ENCODE results near the gene LIME1. TPM values are rescaled to one million over a fixed set of nuclear protein-coding genes. Genes with fewer than 3 reads are reported as not detected.

The LIME1 gene
- total and polyA plus RNA-seq, 9 of the 15 experiments (the other 6 are each of a cell fraction or from before 2014, with no cell fraction given) = 0.11 to 17.1 (median 2.8) TPM; not detected in 2

- TF ChIP-seq SRSF9 (IDR thresholded peaks at IDR 0.05; ENCODE audit: borderline replicate concordance, low read depth, low read length) = no peak
- TF ChIP-seq ATF2 (CRISPR knock-in tag; IDR thresholded peaks at IDR 0.05) = no peak
- TF ChIP-seq ATF1 (CRISPR knock-in tag; IDR thresholded peaks at IDR 0.05) = no peak
- peak; percentile 68 for TF ChIP-seq ATF1 (tag; IDR thresholded peaks at IDR 0.05)
- no peak for TF ChIP-seq ZC3H11A (IDR thresholded peaks at IDR 0.05; ENCODE audit: low read depth, low read length)
- TF ChIP-seq FOXK2 (conservative IDR thresholded peaks at IDR 0.05 in 1 of 2, IDR thresholded peaks at IDR 0.05 in 1 of 2; ENCODE audit: low read depth in 2 of 2) = no peak
- TF ChIP-seq ZNF586 (CRISPR knock-in tag; conservative IDR thresholded peaks at IDR 0.05) = no peak
- no peak for TF ChIP-seq ZNF707 (CRISPR knock-in tag; conservative IDR thresholded peaks at IDR 0.05)
- no peak for TF ChIP-seq CBX5 (IDR thresholded peaks at IDR 0.05; ENCODE audit: borderline replicate concordance, low read depth)
- TF ChIP-seq, protein P1, sequence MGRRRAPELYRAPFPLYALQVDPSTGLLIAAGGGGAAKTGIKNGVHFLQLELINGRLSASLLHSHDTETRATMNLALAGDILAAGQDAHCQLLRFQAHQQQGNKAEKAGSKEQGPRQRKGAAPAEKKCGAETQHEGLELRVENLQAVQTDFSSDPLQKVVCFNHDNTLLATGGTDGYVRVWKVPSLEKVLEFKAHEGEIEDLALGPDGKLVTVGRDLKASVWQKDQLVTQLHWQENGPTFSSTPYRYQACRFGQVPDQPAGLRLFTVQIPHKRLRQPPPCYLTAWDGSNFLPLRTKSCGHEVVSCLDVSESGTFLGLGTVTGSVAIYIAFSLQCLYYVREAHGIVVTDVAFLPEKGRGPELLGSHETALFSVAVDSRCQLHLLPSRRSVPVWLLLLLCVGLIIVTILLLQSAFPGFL (CRISPR knock-in tag; IDR thresholded peaks at IDR 0.05) = no peak
- TF ChIP-seq ZNF717 (CRISPR knock-in tag; IDR thresholded peaks at IDR 0.05) = no peak
- TF ChIP-seq KHSRP (IDR thresholded peaks at IDR 0.05) = no peak
- TF ChIP-seq, protein P2, sequence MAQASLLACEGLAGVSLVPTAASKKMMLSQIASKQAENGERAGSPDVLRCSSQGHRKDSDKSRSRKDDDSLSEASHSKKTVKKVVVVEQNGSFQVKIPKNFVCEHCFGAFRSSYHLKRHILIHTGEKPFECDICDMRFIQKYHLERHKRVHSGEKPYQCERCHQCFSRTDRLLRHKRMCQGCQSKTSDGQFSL (CRISPR knock-in tag; IDR thresholded peaks at IDR 0.05) = no peak
- TF ChIP-seq, protein P2 (tag; IDR thresholded peaks at IDR 0.05) = no peak
- no peak for TF ChIP-seq KAT8 (IDR thresholded peaks at IDR 0.05; ENCODE audit: low read depth)
- TF ChIP-seq STAG1 (CRISPR knock-in tag; IDR thresholded peaks at IDR 0.05; ENCODE audit: borderline replicate concordance) = no peak
- TF ChIP-seq ESRRB (CRISPR knock-in tag; IDR thresholded peaks at IDR 0.05; ENCODE audit: borderline replicate concordance) = no peak
- no peak for TF ChIP-seq FOXJ2 (tag; IDR thresholded peaks at IDR 0.05)
- TF ChIP-seq, protein P3, sequence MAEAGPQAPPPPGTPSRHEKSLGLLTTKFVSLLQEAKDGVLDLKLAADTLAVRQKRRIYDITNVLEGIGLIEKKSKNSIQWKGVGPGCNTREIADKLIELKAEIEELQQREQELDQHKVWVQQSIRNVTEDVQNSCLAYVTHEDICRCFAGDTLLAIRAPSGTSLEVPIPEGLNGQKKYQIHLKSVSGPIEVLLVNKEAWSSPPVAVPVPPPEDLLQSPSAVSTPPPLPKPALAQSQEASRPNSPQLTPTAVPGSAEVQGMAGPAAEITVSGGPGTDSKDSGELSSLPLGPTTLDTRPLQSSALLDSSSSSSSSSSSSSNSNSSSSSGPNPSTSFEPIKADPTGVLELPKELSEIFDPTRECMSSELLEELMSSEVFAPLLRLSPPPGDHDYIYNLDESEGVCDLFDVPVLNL (CRISPR knock-in tag; IDR thresholded peaks at IDR 0.05; ENCODE audit: low read depth) = peak; percentile 77; the same call in 1 of the 2 replicates
- TF ChIP-seq ZNF668 (CRISPR knock-in tag; IDR thresholded peaks at IDR 0.05) = no peak
- TF ChIP-seq ZNF445 (CRISPR knock-in tag; IDR thresholded peaks at IDR 0.05; ENCODE audit: low read depth) = no peak
- no peak for TF ChIP-seq ZNF140 (CRISPR knock-in tag; IDR thresholded peaks at IDR 0.05)
- TF ChIP-seq NRF1 (conservative IDR thresholded peaks at IDR 0.05 in 1 of 2, IDR thresholded peaks at IDR 0.05 in 1 of 2) = peak in 1 of 2 experiments; percentile 47; a peak in 2 of 4 replicates
- no peak for TF ChIP-seq HNRNPLL (IDR thresholded peaks at IDR 0.05; ENCODE audit: low read depth, low read length, poor library complexity, severe bottlenecking)
- peak; percentile 41; the same call in 1 of the 2 replicates for TF ChIP-seq SP1 (CRISPR knock-in tag; IDR thresholded peaks at IDR 0.05)
- TF ChIP-seq ZNF778 (CRISPR knock-in tag; IDR thresholded peaks at IDR 0.05) = no peak
Measured at GRCh38 chr20:63707558-63708300, 28.7 kb upstream of the LIME1 start, which contains the start of the genes ARFRP1 and ZGPAT (continued).
